ENCODE data around the gene GTF3C2. TPM values are rescaled to one million over a fixed set of nuclear protein-coding genes. Genes with fewer than 3 reads are reported as not detected.

The GTF3C2 gene
- total RNA-seq, 1 experiment from 2014 or later: 109 TPM

- Mint-ChIP-seq H3K4me1 (peaks cover 5 to 9% of the 10 kb centered on the region in 2 experiments), H3K36me3 (ENCODE audit: insufficient read depth in 1 of 3, low read depth in 3 of 3) (peaks cover 7 to 9% (median 9%) of the 10 kb centered on the region in 3 experiments; a peak in 6 of 7 replicates)
- WGBS (ENCODE audit: extremely low coverage, insufficient read length, low lambda C conversion rate): no CpG with 5 or more reads among the region's 16 CpGs
Measured at GRCh38 chr2:27305516-27305915, 51.0 kb downstream of the GTF3C2 start.

More at GRCh38 chr2:27305516-27305915, 51.0 kb downstream of the GTF3C2 start:
- H2BK20ac ChIP-seq (ENCODE audit: low read depth, low read length, poor library complexity, severe bottlenecking): no peak overlapping the region
- no peak overlapping the region for H2BK120ac ChIP-seq (ENCODE audit: low read depth, low read length, poor library complexity, severe bottlenecking)
- no peak overlapping the region for H3K4me2 ChIP-seq (ENCODE audit: insufficient read depth, insufficient read length, low read length)
- no peaks in the 10 kb centered on the region for H3K79me2 ChIP-seq (ENCODE audit: insufficient read depth, low read length)
- H3K27ac ChIP-seq (ENCODE audit: insufficient read length, low read depth, low read length): no peak overlapping the region
- H3K23ac ChIP-seq (ENCODE audit: insufficient read length, low read depth, low read length): no peak overlapping the region
- no peak overlapping the region for H2AFZ ChIP-seq (ENCODE audit: low read length)
- Mint-ChIP-seq H3K27ac (no peak overlapping the region), H3K27me3 (ENCODE audit: low read depth) (peaks cover 52% of the 10 kb centered on the region), H3K9me3 (no peaks in the 10 kb centered on the region), H3K4me3 (no peak overlapping the region)
- H3K14ac ChIP-seq (ENCODE audit: insufficient read depth, low read length): no peak overlapping the region
- H4K91ac ChIP-seq (ENCODE audit: insufficient read length, low read depth, low read length): no peak overlapping the region
- DNase-seq: no peak
- H4K5ac ChIP-seq (ENCODE audit: insufficient read length, low read depth, low read length): no peak overlapping the region
- no peaks in the 10 kb centered on the region for H3K79me1 ChIP-seq (ENCODE audit: insufficient read depth, low read depth, low read length, poor library complexity, severe bottlenecking)
- no peaks in the 10 kb centered on the region for H3K4me1 ChIP-seq (ENCODE audit: insufficient read depth, low read length)
- H3K18ac ChIP-seq (ENCODE audit: insufficient read length, low read depth, low read length): no peak overlapping the region
- H3T11ph ChIP-seq (ENCODE audit: low read length): no peak overlapping the region
- H4K20me1 ChIP-seq (ENCODE audit: control insufficient read depth, insufficient read depth, insufficient read length): no peaks in the 10 kb centered on the region
- no peaks in the 10 kb centered on the region for H3K9me3 ChIP-seq (ENCODE audit: control insufficient read depth, low read depth, low read length)
- H3K4ac ChIP-seq (ENCODE audit: low read depth, low read length): no peak overlapping the region
- H3K27me3 ChIP-seq (ENCODE audit: insufficient read depth, low read length): peaks cover 21% of the 10 kb centered on the region
- H4K8ac ChIP-seq (replicated peaks; ENCODE audit: insufficient read length, low read depth, low read length): no peak overlapping the region
- no peak overlapping the region for H2BK5ac ChIP-seq (ENCODE audit: insufficient read length, low read length)
- no peak overlapping the region for H2BK15ac ChIP-seq (ENCODE audit: low read depth, low read length)
- H3K23me2 ChIP-seq (ENCODE audit: insufficient read length, low read depth, low read length, poor library complexity, severe bottlenecking): peaks cover 9% of the 10 kb centered on the region
- TF ChIP-seq CTCF (conservative IDR thresholded peaks at IDR 0.05): no peak
- H3K56ac ChIP-seq (ENCODE audit: insufficient read length, low read depth, low read length): no peak overlapping the region
- no peak overlapping the region for H2AK5ac ChIP-seq (ENCODE audit: insufficient read length, low read length)
- H2BK12ac ChIP-seq (ENCODE audit: insufficient read length, low read depth, low read length): no peak overlapping the region
- H3K9ac ChIP-seq (ENCODE audit: extremely low read depth, insufficient read length, low read length): no peak overlapping the region
